Pulmonary artery endothelial cell (primary cell): ENCODE data around the gene MSX1. TPM values are rescaled to one million over a fixed set of nuclear protein-coding genes. Genes with fewer than 3 reads are reported as not detected.

ENCODE experiments used
- DNase-seq: peaks from one replicate; pipeline ENCODE4 v3.0.0-alpha.2; 2011; ENCODE audit warnings: low read depth, low spot score
- total RNA-seq: library from RNA; depleted of rRNA; stranded (reverse); fragments of >200 nt; gene quantifications from 2 replicates; pipeline ENCODE4 v1.2.3, GENCODE V29; 2014

MSX1 gene
- total RNA-seq, 1 donor from 2014 or later = 2.7 TPM

DNA sequence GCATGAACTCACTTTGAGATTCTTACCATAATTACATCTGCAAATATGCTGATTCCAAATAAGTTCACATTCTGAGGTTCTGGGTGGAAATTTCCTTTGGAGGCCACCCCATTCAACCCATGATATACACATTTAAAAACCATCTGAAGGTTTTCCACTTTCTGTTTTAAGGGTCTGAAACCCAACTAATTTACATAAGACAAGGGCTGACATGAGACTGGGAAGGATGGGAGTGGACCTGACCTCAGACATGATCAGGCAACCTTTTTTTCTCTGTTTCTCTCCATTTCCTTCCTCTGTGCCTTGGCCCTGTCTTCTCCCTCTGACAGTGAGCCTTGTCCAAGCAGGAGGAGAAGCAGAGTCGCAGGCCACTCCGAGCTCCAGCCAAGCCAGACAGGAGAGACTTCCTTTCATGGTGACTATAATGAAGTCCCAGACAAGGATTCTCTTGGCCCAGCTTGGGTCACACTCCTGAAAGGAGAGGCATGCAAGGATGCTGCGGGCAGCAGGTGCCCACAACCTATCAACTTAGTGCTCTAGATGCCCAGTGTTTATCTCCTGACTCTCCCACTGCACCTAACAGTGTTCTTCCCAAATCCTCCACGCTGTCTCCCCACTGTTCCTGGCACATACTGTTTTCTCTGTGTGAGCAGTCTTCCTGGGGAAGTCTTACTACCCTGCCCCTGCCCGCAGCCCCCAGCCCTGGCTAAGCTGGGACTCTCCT is 39.9 kb downstream of the MSX1 start:
- no peak for DNase-seq

DNA sequence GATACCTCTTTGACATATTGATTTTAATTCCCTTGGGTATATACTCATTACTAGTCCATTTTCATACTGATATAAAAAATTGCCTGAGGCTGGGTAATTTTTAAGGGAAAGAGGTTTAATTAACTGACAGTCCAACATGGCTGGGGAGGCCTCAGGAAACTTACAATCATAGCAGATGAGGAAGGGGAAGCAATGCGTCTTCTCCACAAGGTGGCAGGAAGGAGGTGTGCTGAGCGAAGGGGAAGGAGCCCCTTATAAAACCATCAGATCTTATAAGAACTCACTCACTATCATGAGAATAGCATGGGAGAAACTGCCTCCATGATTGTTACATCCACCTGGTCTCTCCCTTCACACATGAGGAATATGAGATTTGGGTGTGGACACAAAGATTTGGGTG is 42.4 kb downstream of the MSX1 start:
- DNase-seq = no peak

DNA sequence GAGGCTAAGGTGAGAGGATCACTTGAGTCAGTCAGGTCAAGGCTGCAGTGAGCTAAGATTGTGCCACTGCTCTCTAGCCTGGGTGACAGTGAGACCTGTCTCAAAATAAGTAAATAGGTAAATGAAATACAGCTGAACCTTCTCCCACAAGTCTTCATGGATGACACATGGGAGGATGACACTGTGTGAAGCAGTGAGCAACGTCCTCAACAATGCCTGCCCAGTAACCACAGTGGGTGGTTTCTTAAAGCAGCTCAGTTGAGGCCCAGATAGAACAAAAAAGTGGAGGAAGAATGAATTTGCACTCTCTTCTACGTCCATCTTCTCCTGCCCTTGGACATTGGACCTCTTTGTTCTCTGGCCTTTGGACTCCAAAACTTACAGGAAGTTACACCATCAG is 52.7 kb downstream of the MSX1 start:
- no peak for DNase-seq

DNA sequence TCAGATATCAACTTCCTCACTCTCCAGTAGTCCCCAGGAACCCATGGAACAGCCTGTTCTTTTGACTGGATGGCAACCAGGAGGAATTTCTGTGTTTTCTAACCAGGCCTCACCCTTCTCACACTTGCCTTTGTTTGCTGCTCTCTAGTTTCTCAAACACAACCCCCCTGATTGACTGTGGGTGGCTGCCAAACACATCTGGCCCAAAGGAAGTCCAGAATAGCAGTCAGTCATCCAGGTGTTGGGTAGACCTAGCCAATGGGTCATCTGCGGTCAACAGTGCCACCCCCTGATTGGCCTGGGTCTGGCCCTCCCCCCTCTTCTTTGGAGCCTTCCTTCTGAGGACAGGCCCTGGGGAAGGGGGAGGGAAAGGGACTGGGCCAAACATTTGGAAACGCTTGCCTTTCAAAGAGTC is 53.7 kb downstream of the MSX1 start:
- DNase-seq = no peak

Other genes starting within 250 kb of the MSX1 start
- gene CYTL1, start 159.8 kb downstream of the MSX1 start, total RNA-seq = 34.6 and 81.9 TPM in 2 replicates
- 12.4 and 16.8 TPM in 2 replicates for gene STK32B, start 191.8 kb downstream of the MSX1 start, total RNA-seq